Thyroid gland (tissue), 4 donors: ENCODE measurements around the gene OR10H1.

ENCODE experiments used
- CTCF ChIP-seq, 6 experiments: fragments of 200-600 bp in 3 of 6; fragments of 450-650 bp in 3 of 6; sonication (generic) in 3 of 6; IDR thresholded peaks; one replicate each; pipeline ENCODE4 v1.5.1; 2016 to 2019; ENCODE audit warnings: antibody characterized with exemption in 6 of 6, mild to moderate bottlenecking in 2 of 6, inconsistent platforms in 1 of 6, moderate library complexity in 1 of 6
- POLR2A ChIP-seq, 2 donors: fragments of 450-650 bp; IDR thresholded peaks; one replicate each; pipeline ENCODE4 v1.6.1; 2017; ENCODE audit warnings: antibody characterized with exemption in 2 of 2, mild to moderate bottlenecking in 2 of 2, moderate library complexity in 1 of 2

DNA sequence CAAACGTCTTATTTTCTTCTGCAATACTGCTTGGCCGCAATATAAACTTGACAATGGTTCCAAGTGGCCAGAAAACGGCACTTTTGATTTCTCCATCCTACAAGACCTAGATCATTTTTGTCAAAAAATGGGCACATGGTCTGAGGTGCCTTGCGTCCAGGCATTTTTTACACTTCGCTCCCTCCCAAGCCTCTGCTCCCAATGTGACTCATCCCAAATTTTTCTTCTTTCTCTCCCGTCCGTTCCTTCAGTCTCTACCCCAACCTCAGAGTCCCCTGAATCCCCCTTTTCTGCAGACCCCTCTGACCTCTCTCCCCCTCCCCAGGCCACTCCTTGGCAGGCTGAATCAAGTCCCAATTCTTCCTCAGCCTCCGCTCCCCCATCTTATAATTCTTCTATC lies 14.3 kb upstream of the OR10H1 start:
- TF ChIP-seq CTCF (IDR thresholded peaks at IDR 0.05) (no peak), POLR2A (IDR thresholded peaks at IDR 0.05) (no peak)
